IMR-90 (cell line): ENCODE results near the gene LINC00305. TPM values are rescaled to one million over a fixed set of nuclear protein-coding genes. Genes with fewer than 3 reads are reported as not detected.

Experiments
- ATAC-seq: fragments of 200-7000 bp; cut with Tn5 transposase; 2 replicates; pipeline ENCODE4 v1.9.1; 2020; ENCODE audit warnings: low read depth, mild to moderate bottlenecking, moderate library complexity
- BruUV-seq: library from RNA; stranded (reverse); fragments of 400-500 nt; replicated peaks from 2 replicates; lab custom pipeline; 2021; lab: Mats Ljungman, UMichigan
- CTCF ChIA-PET: fragments of 300-600 bp; formaldehyde crosslinking; extraction: SDS; loops from one replicate; lab custom pipeline; 2021; ENCODE audit warnings: antibody characterized with exemption; lab: Yijun Ruan, JAX
- POLR2A ChIA-PET: fragments of 300-600 bp; sonication (Branson Sonifier 250); formaldehyde crosslinking; loops from one replicate; lab custom pipeline; 2022; ENCODE audit warnings: antibody characterized with exemption; ENCODE audit not compliant: unreplicated experiment; lab: Charles Lee
- DNase-seq: peaks from one replicate; pipeline ENCODE4 v3.0.0; 2013
- H2AFZ ChIP-seq: replicated peaks from 2 replicates; pipeline ENCODE3; 2013; ENCODE audit warnings: low read length, mild to moderate bottlenecking; ENCODE audit not compliant: poor library complexity
- H2AK5ac ChIP-seq: 2 replicates; pipeline ENCODE4 v1.6.1; 2013; ENCODE audit warnings: low read depth, low read length, inconsistent platforms
- H2AK9ac ChIP-seq: replicated peaks from 2 replicates; pipeline ENCODE3; 2013; ENCODE audit warnings: mild to moderate bottlenecking, low read depth, low read length, moderate library complexity; ENCODE audit not compliant: poor library complexity
- H2BK120ac ChIP-seq: 2 replicates; pipeline ENCODE4 v1.6.1; 2013; ENCODE audit warnings: low read depth, low read length, inconsistent platforms
- H2BK15ac ChIP-seq: 3 replicates; pipeline ENCODE4 v1.6.1; 2013; ENCODE audit warnings: low read depth, low read length, inconsistent platforms
- H2BK20ac ChIP-seq: 2 replicates; pipeline ENCODE4 v1.6.1; 2013; ENCODE audit warnings: low read depth, mild to moderate bottlenecking, inconsistent platforms, low read length, moderate library complexity
- H2BK5ac ChIP-seq: 2 replicates; pipeline ENCODE4 v1.6.1; 2013; ENCODE audit warnings: mild to moderate bottlenecking, low read depth, low read length, inconsistent platforms; ENCODE audit not compliant: poor library complexity, severe bottlenecking
- H3K14ac ChIP-seq: replicated peaks from 2 replicates; pipeline ENCODE4 v1.6.1; 2013; ENCODE audit warnings: low read depth, low read length, inconsistent platforms
- H3K18ac ChIP-seq: 2 replicates; pipeline ENCODE4 v1.6.1; 2013; ENCODE audit warnings: low read depth, low read length, control low read depth
- H3K23ac ChIP-seq: 2 replicates; pipeline ENCODE4 v1.6.1; 2013; ENCODE audit warnings: low read depth, low read length, inconsistent platforms
- H3K27ac ChIP-seq: 2 replicates; pipeline ENCODE4 v1.5.1; 2013; ENCODE audit warnings: mild to moderate bottlenecking, control low read depth, low read length; ENCODE audit not compliant: insufficient read depth
- H3K27me3 ChIP-seq: 2 replicates; pipeline ENCODE4 v1.6.1; 2013; ENCODE audit warnings: low read length; ENCODE audit not compliant: control insufficient read depth, insufficient read depth
- H3K36me3 ChIP-seq: 2 replicates; pipeline ENCODE4 v1.6.1; 2013; ENCODE audit warnings: low read length, mixed read lengths; ENCODE audit not compliant: control insufficient read depth, insufficient read depth
- H3K4ac ChIP-seq: 2 replicates; pipeline ENCODE4 v1.6.1; 2013; ENCODE audit warnings: low read depth, low read length, inconsistent platforms
- H3K4me1 ChIP-seq: 2 replicates; pipeline ENCODE4 v1.6.1; 2013; ENCODE audit warnings: low read length, mixed read lengths; ENCODE audit not compliant: control insufficient read depth, insufficient read depth
- H3K4me2 ChIP-seq: 2 replicates; pipeline ENCODE4 v1.6.1; 2013; ENCODE audit warnings: low read depth, mild to moderate bottlenecking, control low read depth, low read length, moderate library complexity
- H3K4me3 ChIP-seq: 2 replicates; pipeline ENCODE4 v1.5.1; 2013; ENCODE audit warnings: low read depth, mild to moderate bottlenecking, control low read depth, low read length, moderate library complexity; ENCODE audit not compliant: insufficient read depth
- H3K56ac ChIP-seq: 2 replicates; pipeline ENCODE4 v1.6.1; 2013; ENCODE audit warnings: low read length, inconsistent platforms; ENCODE audit not compliant: insufficient read depth; ENCODE audit errors: extremely low read depth
- H3K79me1 ChIP-seq, 2 experiments: 2 replicates each; pipeline ENCODE4 v1.6.1; 2013; ENCODE audit warnings: low read length in 2 of 2, inconsistent platforms in 1 of 2, low read depth in 1 of 2
- H3K9ac ChIP-seq: 2 replicates; pipeline ENCODE4 v1.6.1; 2013; ENCODE audit warnings: low read depth, low read length, control low read depth
- H3K9me1 ChIP-seq: 2 replicates; pipeline ENCODE4 v1.6.1; 2013; ENCODE audit warnings: low read length, inconsistent platforms; ENCODE audit not compliant: insufficient read depth
- H3K9me3 ChIP-seq: 2 replicates; pipeline ENCODE4 v1.6.1; 2013; ENCODE audit warnings: low read length; ENCODE audit not compliant: control insufficient read depth, insufficient read depth
- H4K20me1 ChIP-seq: 2 replicates; pipeline ENCODE4 v1.6.1; 2013; ENCODE audit warnings: low read length, inconsistent platforms; ENCODE audit not compliant: insufficient read depth
- H4K5ac ChIP-seq: 2 replicates; pipeline ENCODE4 v1.6.1; 2013; ENCODE audit warnings: mild to moderate bottlenecking, low read depth, low read length, control low read depth
- H4K8ac ChIP-seq, 2 experiments: 2 replicates each; pipeline ENCODE4 v1.6.1; 2013; ENCODE audit warnings: low read depth in 2 of 2, low read length in 2 of 2, control low read depth in 1 of 2, inconsistent platforms in 1 of 2
- H4K91ac ChIP-seq: 2 replicates; pipeline ENCODE4 v1.6.1; 2013; ENCODE audit warnings: low read depth, low read length, inconsistent platforms; ENCODE audit not compliant: insufficient read depth
- CEBPB ChIP-seq: IDR thresholded peaks from 2 replicates; pipeline ENCODE4 v1.6.1; 2012; ENCODE audit warnings: low read depth, low read length, improper control_type of control experiment
- ELK1 ChIP-seq: fragments of 150-350 bp; IDR thresholded peaks from 2 replicates; pipeline ENCODE4 v1.6.1; 2016; ENCODE audit warnings: low read depth, mild to moderate bottlenecking, low read length, moderate library complexity, borderline replicate concordance
- FOS ChIP-seq: fragments of 150-350 bp; IDR thresholded peaks from 2 replicates; pipeline ENCODE4 v1.6.1; 2016; ENCODE audit warnings: low read depth, low read length
- MAFK ChIP-seq: IDR thresholded peaks from 2 replicates; pipeline ENCODE4 v1.6.1; 2012; ENCODE audit warnings: low read depth, low read length, improper control_type of control experiment
- NFE2L2 ChIP-seq: fragments of 150-350 bp; IDR thresholded peaks from 2 replicates; pipeline ENCODE4 v1.6.1; 2016; ENCODE audit warnings: low read depth, mild to moderate bottlenecking, low read length
- RAD21 ChIP-seq: IDR thresholded peaks from 2 replicates; pipeline ENCODE4 v1.6.1; 2012; ENCODE audit warnings: low read length, improper control_type of control experiment
- RCOR1 ChIP-seq: IDR thresholded peaks from 2 replicates; pipeline ENCODE4 v1.6.1; 2012; ENCODE audit warnings: mild to moderate bottlenecking, low read length, improper control_type of control experiment; ENCODE audit not compliant: insufficient replicate concordance
- USF2 ChIP-seq: fragments of 150-350 bp; IDR thresholded peaks from 2 replicates; pipeline ENCODE4 v1.6.1; 2017; ENCODE audit warnings: mild to moderate bottlenecking, antibody characterized with exemption, low read length, low read depth
- WGBS, 2 experiments: methylation state at CpG; one replicate each; pipeline versions ENCODE4 v1.1.5 to v1.1.7; 2013; ENCODE audit warnings: missing lambda C conversion rate in 2 of 2; ENCODE audit not compliant: insufficient read length in 1 of 2; ENCODE audit errors: extremely low coverage in 2 of 2; 5-methylcytosine and 5-hydroxymethylcytosine counted together
- dilution Hi-C: fragments of 300-500 bp; cut with HindIII; formaldehyde crosslinking; loops from one replicate; pipeline ENCODE4 v1.14.3; 2018; ENCODE audit warnings: low sequenced_read_pairs; ENCODE audit not compliant: unreplicated experiment
- in situ Hi-C: fragments of 300-500 bp; cut with MboI; formaldehyde crosslinking; loops from 3 replicates; pipeline ENCODE4 v1.14.3; 2019; ENCODE audit warnings: low sequenced_read_pairs, inconsistent platforms, mixed read lengths
- intact Hi-C: fragments of 100-400 bp; cut with micrococcal nuclease; formaldehyde crosslinking; loops from 2 replicates; pipeline ENCODE4 v1.10.0; 2022
- polyA plus RNA-seq, 3 experiments: library from polyadenylated mRNA; depleted of rRNA; stranded (reverse); fragments of >200 nt; gene quantifications; 2 replicates each; pipeline ENCODE4 v1.2.3, GENCODE V29; 2012; ENCODE audit warnings: low replicate concordance in 1 of 3
- total RNA-seq: library from RNA; depleted of rRNA; stranded (reverse); fragments of >200 nt; gene quantifications from 2 replicates; pipeline ENCODE4 v1.2.3, GENCODE V29; 2012

Gene LINC00305
- total and polyA plus RNA-seq, 2 of the 4 experiments (the other 2 are of a cell fraction) = not detected

- H3K4me1 ChIP-seq = no peaks in the 10 kb centered on the region
- H2AK5ac ChIP-seq = no peak overlapping the region
- H3K18ac ChIP-seq = no peak overlapping the region
- no peaks in the 10 kb centered on the region for H3K27me3 ChIP-seq
- H3K9me1 ChIP-seq = no peaks in the 10 kb centered on the region
- ATAC-seq (no peak), DNase-seq (no peak)
- no peaks in the 10 kb centered on the region for H3K36me3 ChIP-seq
- no peak overlapping the region for H3K9ac ChIP-seq
- H3K9me3 ChIP-seq = peaks cover 2% of the 10 kb centered on the region; the same call in 1 of the 2 replicates
- H3K14ac ChIP-seq = no peak overlapping the region
- no peak overlapping the region for H2AK9ac ChIP-seq
- H4K20me1 ChIP-seq = no peaks in the 10 kb centered on the region
- dilution Hi-C loops = no loop called here
- no peak for TF ChIP-seq RCOR1
- TF ChIP-seq FOS = no peak
- TF ChIP-seq NFE2L2 = no peak
- no peak for TF ChIP-seq CEBPB
- TF ChIP-seq MAFK = no peak
- TF ChIP-seq ELK1 = no peak
- no peak for TF ChIP-seq RAD21
- no peak for TF ChIP-seq USF2
- H2BK20ac ChIP-seq = no peak overlapping the region
- H3K23ac ChIP-seq = no peak overlapping the region
- no CpG with 5 or more reads among the region's 3 CpGs for WGBS, 2 experiments
- ChIA-PET POLR2A (no interaction called here), CTCF (no interaction called here)
- no peak overlapping the region for H2BK120ac ChIP-seq
- H2BK15ac ChIP-seq = no peak overlapping the region
- no peak overlapping the region for H3K4ac ChIP-seq
- H3K27ac ChIP-seq = no peak overlapping the region
- H4K5ac ChIP-seq = no peak overlapping the region
- no peak overlapping the region for H4K8ac ChIP-seq
- no TSS peak for BruUV-seq
- no peak overlapping the region for H3K4me2 ChIP-seq
- no peak overlapping the region for H4K91ac ChIP-seq
- intact Hi-C loops = no loop called here
- in situ Hi-C loops = no loop called here
- no peak overlapping the region for H2BK5ac ChIP-seq
- no peak overlapping the region for H3K56ac ChIP-seq
- no peak overlapping the region for H2AFZ ChIP-seq
- H3K4me3 ChIP-seq = no peak overlapping the region
- H3K79me1 ChIP-seq = no peaks in the 10 kb centered on the region
Measured at GRCh38 chr18:64055019-64055418, 93.9 kb downstream of the LINC00305 start.
